HG03432 (cell line): ENCODE results near the gene HDDC2.
"Not testable (repeated sequence)": the region's sequence is repeated elsewhere in the genome, so short reads cannot be mapped to it uniquely, and the experiment has no call there.

Experiments used
- ATAC-seq: cut with Tn5 transposase; IDR thresholded peaks from one replicate; pipeline ENCODE4 v1.9.1; 2021; ENCODE audit warnings: mild to moderate bottlenecking, moderate library complexity; ENCODE audit not compliant: unreplicated experiment

HDDC2 gene

DNA sequence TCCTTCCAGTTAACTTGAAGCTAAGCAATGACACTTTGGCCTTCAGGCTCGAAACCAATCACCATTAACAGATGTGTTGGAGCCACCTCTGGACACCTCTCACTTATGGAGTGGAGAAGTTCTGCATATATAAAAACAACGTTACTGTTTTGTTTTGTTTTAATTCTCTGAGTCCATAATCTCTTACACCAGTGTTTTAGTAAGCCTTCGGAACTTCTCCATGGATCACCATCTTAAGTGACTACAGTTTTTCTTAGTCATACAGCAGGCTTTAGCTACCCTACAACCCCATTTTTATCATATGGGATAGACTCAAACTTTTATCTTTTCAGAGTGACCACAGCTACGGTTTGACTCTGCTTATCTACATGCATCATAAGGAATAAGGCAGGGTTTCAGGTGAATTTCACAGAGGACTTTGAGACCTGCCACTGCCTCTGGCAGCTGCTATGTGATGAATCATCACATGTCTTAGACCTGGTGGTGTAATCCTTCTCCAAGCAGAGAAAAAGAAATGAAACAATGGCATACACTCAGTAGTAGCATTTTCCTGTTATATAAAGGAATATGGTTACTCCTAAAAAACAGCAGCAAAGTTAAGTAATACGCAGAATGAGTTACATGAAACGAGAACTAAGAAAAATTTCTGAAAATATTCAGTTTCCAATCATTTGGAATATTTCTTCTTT, 5.5 kb upstream of the HDDC2 start:
- ATAC-seq, result no peak

DNA sequence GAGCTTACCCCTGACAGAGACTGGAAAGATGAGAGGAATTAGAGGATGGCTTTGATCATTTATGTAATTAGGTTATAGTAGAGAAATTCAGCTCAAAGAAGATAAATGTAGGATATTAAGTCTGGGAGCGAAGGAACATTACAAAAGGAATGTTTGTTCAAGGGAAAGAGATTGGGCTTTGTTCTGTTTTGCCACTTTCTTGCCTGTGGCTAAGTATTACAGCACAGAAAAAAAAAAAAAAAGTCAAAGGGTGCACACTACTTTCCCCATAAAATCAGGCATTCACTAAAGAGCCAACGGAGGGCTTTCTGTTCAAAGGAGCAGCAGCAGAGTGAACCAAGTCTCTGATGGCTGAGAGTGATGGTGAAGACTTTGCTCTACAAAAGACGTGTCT, 5.0 kb upstream of the HDDC2 start:
- ATAC-seq, result no peak

DNA sequence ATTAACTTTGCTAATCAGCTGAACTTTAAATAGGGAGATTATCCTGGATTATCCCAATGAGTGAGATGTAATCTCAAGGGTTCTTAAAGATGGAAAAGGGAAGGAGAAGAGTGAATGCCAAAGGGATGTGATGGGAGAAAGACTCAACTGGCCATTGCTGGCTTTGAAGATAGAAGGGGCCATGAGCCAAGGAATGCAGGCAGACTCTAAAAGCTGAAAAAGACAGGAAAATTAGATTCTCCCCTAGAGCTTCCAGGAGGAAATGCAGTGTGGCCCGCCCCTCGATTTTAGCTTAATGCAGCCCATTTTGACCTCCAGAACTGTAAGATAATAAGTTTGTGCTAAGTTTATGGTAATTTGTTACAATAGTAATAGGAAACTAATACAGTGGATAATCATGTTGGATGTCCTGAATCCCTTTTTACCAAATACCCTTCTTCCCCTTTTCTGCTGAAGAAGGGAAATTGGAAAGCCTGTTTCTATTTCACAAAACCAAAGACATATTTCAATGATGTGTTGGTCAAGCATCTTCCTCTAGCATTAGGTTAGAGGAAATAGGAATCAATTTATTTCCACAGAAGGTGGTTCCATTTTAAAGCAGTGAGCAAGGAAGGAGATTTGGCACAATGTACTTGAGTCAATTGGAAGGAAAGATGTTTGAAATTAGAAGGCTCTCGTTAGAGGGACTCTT, 3.3 kb upstream of the HDDC2 start:
- no peak for ATAC-seq

DNA sequence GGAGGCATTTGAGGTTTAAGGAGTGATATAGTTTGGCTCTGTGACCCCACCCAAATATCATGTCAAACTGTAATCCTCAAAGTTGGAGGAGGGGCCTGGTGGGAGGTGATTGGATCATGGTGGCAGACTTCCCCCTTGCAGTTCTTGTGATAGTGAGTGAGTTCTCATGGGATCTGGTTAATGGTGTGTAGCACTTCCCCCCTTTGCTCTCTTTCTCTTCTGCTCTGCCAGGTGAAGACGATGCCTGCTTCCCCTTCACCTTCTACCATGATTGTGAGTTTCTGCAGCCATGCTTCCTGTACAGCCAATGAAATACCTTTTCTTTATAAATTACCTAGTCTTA, 1.7 kb upstream of the HDDC2 start:
- no peak for ATAC-seq

DNA sequence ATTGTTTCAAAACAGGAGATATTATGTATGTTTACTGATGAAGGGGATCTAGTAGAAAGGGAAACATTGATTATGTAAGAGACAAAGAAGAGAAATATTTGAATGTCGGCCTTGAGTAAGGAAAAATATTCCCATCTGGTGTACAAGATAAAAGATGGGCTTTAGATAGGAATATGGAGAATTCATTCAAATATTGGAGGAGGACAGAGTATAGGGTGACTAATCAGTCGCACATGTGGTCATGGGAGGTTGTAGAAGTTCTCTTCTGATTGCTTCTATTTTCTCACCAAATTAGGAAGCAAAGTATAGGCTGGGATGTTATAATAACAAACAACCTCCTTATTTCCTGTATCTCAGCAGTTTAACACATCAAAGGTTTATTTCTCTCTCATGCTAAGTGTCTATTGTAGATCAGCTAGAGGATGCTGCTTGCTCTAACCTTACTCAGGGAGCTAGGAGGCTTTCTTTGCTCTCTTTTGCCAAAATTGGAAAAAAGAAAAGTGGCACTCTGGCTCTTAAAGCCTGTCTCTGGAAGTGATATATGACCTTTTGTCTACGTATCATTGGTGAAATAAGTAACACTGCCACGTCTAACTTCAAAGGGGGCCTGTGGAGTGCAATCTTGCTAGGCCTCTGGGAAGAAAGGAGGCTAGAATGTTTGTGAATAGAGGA, 1.2 kb upstream of the HDDC2 start:
- no peak for ATAC-seq

DNA sequence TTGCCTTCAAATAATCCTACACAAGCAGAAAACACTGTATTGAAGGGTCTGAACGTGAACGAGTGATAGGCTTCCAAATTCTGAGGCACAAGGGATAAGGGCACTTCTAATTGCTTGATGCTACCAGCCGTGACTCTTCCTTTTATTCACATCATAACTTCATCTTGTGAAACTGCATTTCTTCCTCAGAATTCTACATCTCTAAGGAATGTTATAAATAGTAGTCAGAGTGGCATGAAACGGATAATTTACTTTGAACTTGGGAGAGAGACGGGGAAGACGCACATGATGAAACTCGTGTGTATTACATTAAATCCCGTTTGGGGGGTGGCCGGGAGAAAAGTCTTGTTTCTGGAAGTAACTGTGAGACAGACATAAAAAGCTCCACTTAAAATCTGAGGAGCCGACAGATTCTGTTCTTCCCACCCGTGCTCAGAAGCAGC, 754 bp downstream of the HDDC2 start:
- no peak for ATAC-seq

DNA sequence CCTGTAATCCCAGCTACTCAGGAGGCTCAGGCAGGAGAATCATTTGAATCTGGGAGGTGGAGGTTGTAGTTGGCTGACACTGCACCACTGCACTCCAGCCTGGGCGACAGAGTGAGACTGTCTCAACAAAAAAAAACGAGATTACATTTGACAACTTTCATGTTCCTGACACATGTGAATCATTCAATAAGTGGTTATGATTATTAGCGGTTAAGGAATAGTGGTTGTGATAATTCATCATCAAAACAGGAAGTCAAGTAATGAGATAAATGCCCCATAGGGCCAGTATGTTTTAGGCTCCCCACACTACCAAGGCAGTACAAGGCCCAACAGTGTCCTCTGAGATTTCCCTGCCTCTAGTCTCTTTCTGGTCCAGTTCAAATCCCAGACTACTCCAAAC, 2.5 kb downstream of the HDDC2 start:
- no peak for ATAC-seq

DNA sequence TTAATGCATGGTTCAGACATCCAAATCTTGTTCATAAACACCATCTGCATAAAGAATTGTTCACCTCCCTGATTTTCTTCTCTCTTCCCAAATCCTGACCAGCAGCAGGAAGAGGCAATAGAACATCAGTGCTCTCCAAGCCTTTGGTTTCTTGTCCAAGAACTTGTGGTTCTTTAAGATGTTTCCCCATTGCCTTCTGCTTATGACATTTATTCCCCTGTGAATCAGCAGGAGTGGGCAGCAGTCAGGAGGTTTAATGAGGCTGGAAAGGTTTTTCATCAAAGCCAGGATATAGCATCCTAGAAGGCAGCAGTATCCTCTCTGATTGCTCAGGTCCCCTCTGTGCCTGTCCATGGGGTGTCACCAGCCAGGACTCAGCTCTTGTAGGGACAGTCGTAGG, 5.3 kb downstream of the HDDC2 start:
- ATAC-seq, result no peak

DNA sequence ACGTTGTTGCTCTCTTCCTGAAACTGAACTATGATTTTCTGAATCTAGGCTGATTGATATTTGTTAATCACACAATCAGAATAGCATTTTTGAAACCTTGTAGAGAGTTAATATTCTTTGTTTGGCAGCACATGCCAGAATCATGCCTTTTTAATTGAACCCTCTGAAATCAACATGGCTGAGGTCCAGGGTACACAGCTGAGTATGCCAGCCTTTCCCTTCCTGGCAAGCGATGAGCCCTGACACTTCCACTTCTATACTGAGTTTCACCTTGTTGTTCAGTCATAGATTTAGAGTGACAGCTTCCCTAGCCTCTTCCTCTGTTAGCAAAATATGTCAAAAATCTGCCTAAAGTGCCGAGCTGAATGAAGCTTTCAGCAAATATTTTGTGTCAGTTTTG, 6.8 kb downstream of the HDDC2 start:
- ATAC-seq, result no peak

DNA sequence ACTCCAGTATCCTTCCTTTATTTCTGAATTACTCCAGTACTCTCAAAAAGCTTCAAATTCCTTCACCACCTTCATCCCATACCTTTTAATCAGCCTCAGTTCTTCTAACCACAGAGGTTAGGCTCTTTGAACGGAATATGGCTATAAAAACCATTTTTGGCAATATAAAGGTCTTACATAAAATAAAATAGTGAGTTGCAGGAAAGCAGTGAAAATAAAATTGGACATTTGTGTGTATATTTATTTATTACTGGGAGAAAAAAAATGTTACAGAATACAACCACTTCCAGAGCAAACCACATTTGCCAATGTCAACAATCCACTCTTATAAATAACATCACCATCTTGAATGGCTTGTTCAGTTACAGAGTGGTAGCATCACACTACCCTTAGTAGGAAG, 7.7 kb downstream of the HDDC2 start:
- ATAC-seq, result no peak

DNA sequence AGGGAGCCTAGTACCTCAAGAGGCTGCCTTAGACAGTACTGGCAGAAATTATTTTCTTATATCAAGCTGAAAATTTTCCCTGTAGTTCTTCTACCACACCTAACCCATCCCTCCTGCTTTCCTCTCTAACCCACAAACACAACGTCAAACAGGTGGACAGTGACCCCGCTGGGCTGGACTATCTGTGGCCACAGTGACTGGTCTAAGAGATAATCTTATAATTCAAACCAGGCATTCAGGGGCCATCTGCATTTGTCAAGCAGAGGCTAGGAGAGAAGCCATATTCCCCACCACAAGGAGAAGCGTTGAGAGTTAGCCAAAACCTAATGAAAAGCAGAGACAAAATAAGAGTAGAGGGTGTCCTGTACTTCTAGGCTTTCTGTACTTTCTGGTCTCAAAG, 8.2 kb downstream of the HDDC2 start:
- ATAC-seq, result no peak

DNA sequence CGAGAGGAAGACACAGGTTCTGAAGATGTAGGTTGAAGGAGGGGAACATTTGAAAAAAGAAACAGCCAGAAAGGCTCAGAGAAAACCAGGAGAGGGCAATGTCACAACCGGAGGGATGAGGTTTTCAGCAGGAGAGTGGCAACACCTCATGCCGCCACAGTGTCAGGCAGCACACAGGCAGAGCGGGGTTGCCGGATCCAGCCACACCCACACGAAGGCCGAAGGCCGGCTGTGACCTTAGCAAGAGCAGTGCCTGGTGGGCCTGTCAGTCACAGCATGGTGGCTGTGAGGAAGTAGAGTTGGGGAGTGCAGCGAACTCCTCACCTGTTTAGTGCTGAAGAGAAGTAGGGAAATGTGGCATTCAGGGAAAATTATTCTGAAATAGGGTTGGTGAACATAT, 14.0 kb downstream of the HDDC2 start:
- no peak for ATAC-seq

DNA sequence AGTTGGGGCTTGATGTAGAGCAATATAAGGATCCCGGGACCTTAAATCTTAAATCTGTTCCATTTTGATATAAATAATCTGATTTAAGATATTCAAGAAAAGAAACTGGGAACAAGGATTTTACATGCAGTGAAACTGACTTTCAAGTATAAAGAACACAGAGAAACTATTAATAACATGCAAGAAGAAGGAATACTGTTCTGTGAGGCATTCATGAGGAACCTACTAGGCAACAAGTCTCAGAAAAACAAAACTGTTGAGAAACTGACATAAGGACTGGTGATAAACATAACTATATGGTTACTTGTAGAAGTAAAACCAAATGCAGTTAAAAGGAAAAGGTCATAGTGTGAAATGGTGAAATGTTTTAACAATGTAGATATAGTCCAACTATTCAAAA, 15.8 kb downstream of the HDDC2 start:
- ATAC-seq, result no peak

DNA sequence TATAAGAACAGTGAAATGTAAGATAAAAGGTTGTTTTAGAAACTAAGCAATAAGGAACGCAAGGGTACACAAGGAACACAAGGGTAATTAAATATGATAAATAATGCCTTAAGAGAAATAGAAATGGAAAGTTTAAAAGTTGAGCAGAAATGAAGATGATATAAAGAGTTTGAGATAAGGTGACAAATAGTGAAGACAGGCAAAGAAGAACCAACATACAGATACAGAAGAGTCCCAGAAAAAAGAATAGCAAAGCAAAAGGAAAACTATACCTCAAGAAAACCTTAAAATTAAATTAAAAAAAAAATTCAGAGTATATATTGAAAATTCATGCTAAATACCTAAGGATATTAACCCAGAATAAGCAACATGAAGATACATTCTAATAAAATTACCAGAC, 16.4 kb downstream of the HDDC2 start:
- ATAC-seq, result no peak

DNA sequence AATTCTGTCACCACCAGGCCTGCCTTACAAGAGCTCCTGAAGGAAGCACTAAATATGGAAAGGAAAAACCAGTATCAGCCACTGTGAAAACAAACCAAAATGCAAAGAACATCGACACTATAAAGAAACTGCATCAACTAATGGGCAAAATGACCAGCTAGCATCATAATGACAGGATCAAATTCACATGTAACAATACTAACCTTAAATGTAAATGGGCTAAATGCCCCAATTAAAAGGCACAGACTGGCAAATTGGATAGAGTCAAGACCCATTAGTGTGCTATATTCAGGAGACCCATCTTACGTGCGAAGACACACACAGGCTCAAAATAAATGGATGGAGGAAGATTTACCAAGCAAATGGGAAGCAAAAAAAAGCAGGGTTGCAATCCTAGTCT, 19.3 kb downstream of the HDDC2 start:
- not testable (repeated sequence) for ATAC-seq

DNA sequence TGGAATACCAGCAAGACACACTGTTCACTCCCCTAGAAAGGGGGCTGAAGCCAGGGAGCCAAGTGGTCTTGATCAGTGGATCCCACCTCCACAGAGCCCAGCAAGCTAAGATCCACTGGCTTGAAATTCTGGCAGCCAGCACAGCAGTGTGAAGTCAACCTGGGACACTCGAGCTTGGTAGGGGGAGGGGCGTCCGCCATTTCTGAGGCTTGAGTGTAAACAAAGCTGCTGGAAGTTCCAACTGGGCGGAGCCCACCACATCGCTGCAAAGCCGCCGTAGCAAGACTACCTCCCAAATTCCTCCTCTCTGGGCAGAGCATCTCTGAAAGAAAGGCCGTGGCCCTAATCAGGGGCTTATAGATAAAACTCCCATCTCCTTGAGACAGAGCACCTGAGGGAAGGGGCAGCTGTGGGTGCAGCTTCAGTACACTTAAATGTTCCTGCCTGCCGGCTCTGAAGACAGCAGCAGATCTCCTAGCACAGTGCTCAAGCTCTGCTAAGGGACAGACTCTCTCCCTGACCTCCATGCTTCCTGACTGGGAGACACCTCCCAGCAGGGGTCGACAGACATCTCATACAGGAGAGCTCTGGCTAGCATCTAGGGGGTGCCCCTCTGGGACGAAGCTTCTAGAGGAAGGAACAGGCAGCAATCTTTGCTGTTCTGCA, 21.3 kb downstream of the HDDC2 start:
- ATAC-seq, result not testable (repeated sequence)

DNA sequence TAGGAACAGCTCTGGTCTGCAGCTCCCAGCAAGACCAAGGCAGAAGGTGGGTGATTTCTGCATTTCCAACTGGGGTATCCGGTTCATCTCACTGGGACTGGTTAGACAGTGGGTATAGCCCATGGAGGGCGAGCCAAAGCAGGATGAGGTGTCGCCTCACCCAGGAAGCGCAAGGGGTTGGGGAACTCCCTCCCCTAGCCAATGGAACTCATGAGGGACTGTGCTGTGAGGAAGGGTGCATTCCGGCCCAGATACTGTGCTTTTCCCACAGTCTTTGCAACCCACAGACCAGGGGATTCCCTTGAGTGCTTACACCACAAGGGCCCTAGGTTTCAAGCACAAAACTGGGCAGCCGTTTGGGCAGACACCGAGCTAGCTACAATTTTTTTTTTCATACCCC, 21.8 kb downstream of the HDDC2 start:
- ATAC-seq, result no peak

DNA sequence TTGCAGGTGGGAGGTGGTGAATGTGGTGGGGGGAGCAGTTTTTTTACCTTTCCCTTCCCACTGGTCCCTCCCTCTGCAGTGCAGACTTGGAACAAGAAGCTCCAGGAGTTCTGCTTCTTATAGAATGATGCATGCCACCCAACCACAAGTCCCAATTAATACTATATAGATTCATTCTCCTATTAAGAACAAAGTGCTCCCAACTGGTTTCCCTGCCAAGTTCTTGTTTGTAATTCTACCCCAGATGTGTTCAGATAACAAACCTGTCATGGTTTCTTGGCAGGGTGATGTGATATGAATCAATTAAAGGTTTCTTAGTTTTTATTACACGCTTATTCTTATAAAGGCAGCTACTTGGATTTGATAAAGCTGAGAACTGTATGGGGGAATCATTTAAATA, 23.9 kb downstream of the HDDC2 start:
- ATAC-seq, result no peak

DNA sequence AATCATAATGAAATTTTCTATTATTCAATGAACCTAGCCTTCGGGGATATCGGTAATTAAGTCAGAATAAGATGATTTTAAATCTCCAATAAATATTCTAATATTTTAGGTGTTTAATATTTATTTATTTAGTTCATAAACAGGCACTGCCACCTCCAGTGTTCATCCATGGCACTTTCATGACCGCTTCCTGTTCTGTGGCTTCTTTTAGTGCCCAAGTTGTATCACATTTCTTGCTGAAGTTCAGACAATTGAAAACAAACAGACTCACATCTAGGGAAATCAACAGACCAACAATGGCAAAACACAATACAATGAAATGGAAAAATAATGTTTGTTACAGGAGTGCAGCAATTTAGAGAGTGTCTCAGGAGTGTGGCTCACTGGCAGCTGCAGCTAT, 26.0 kb downstream of the HDDC2 start:
- no peak for ATAC-seq

DNA sequence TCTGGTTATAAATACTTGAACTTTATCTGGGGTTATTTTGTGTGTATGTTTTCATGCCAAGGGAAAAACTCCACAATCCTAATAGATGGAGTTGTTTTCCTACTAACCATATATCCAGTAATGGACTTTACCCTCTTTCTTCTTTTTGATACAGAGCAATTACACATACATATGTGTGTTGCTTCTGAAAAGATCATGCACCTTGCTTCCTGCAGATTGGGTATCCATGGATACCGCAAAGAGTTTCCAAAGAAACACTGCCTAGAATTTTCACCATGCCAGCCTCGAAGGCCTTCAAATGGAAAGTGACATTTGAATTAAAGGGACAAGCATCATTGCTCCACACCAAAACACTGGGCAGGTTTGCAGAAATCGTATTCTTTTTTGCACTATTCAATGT, 26.8 kb downstream of the HDDC2 start:
- no peak for ATAC-seq

DNA sequence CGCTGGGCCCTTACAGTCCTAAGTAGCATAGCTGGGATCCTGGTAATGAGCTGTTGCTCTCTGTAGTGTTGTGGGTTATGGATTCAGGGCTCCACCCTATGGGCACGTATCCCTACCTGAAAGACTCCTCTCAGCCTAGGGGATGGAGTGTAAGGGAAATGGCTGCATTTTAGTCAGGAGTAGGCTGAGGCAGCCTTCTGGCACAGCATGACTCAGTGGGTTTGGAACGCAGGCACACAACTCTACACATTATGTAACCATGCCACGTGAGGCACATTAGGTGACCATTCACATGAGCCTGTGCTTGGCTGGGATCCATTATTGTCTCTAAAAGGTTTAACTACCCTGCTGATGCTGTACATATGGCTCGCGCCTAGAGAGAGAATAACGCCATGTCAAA, 27.8 kb downstream of the HDDC2 start:
- ATAC-seq, result no peak

DNA sequence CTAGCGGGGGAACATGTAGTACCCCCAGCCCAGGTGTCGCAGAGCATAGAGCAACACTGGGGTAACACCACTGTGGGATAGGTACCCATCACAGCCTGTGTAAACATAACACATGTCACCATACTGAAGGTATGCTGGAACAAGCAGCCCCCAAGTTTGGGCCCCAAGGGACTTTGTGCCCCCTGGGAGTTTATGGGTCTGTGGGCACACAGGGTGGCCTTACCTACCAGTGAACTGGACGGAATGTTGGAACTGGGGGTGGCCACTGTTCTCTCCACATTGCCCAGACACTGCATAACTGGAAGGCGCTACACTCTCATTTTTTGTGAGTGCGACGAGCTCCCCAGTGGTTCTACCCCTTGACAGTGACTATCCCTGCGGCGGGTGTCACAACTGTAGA, 28.5 kb downstream of the HDDC2 start:
- no peak for ATAC-seq
